Activated CD4-positive, CD25-positive, alpha-beta regulatory T cell treated with anti-CD3 and anti-CD28 coated beads, Interleukin-2, amount 50 U/mL, for 16 hours (primary cell): ENCODE measurements around the gene TCN2.
"Not testable (repeated sequence)": the region's sequence is repeated elsewhere in the genome, so short reads cannot be mapped to it uniquely, and the experiment has no call there.

Source experiments
- DNase-seq: peaks from one replicate; pipeline ENCODE4 v3.0.0-alpha.2; 2020; ENCODE audit warnings: low read depth, low spot score

TCN2 gene

GRCh38 chr22:30643055-30643875 lies 36.3 kb downstream of the TCN2 start:
- DNase-seq = no peak

- no peak for DNase-seq
Observed at GRCh38 chr22:30646518-30647160, 39.7 kb downstream of the TCN2 start.

GRCh38 chr22:30647536-30647935 lies 40.6 kb downstream of the TCN2 start:
- no peak for DNase-seq

- DNase-seq = no peak
Observed at GRCh38 chr22:30648825-30649224, 41.9 kb downstream of the TCN2 start.

GRCh38 chr22:30649430-30650007 lies 42.5 kb downstream of the TCN2 start:
- peak; percentile 58 for DNase-seq

GRCh38 chr22:30650508-30651116 lies 43.6 kb downstream of the TCN2 start:
- DNase-seq = no peak

GRCh38 chr22:30652852-30653251 lies 45.9 kb downstream of the TCN2 start:
- DNase-seq = no peak

GRCh38 chr22:30654361-30654760 lies 47.4 kb downstream of the TCN2 start:
- DNase-seq = no peak

GRCh38 chr22:30655532-30655931 lies 48.6 kb downstream of the TCN2 start:
- DNase-seq = no peak

- no peak for DNase-seq
Observed at GRCh38 chr22:30662040-30662439, 55.1 kb downstream of the TCN2 start.

- DNase-seq = no peak
Observed at GRCh38 chr22:30664798-30665197, 57.8 kb downstream of the TCN2 start.

GRCh38 chr22:30665266-30665665 lies 58.3 kb downstream of the TCN2 start:
- DNase-seq = no peak

GRCh38 chr22:30665786-30666185 lies 58.8 kb downstream of the TCN2 start:
- no peak for DNase-seq

GRCh38 chr22:30667107-30667493 lies 60.1 kb downstream of the TCN2 start:
- no peak for DNase-seq

- DNase-seq = peak; percentile 86
Observed at GRCh38 chr22:30667494-30668385, 60.8 kb downstream of the TCN2 start, which contains the start of gene DUSP18. Gene DUSP18 (minus strand): TSS chr22:30667875. CDS start chr22:30664003, 3,872 bp downstream.

- DNase-seq = no peak
Observed at GRCh38 chr22:30668386-30668710, 61.4 kb downstream of the TCN2 start.

GRCh38 chr22:30671071-30671470 lies 64.1 kb downstream of the TCN2 start:
- no peak for DNase-seq

- DNase-seq = no peak
Observed at GRCh38 chr22:30673136-30673535, 66.2 kb downstream of the TCN2 start.

- no peak for DNase-seq
Observed at GRCh38 chr22:30674482-30674881, 67.5 kb downstream of the TCN2 start.

- DNase-seq = no peak
Observed at GRCh38 chr22:30675436-30675835, 68.5 kb downstream of the TCN2 start.

GRCh38 chr22:30676565-30676964 lies 69.6 kb downstream of the TCN2 start:
- DNase-seq = not testable (repeated sequence)
